ENCODE measurements around the gene SORT1. TPM values are rescaled to one million over a fixed set of nuclear protein-coding genes. Genes with fewer than 3 reads are reported as not detected.

Gene SORT1
- total and polyA plus RNA-seq, 2 of the 4 experiments (the other 2 are of a cell fraction) = 15.8 to 16.7 TPM

- peak overlapping the region; percentile 10 for H3K18ac ChIP-seq (ENCODE audit: low read depth, low read length)
- peak overlapping the region; percentile 87 for H2AK5ac ChIP-seq (ENCODE audit: low read depth, low read length)
- WGBS, 2 experiments (ENCODE audit: extremely low coverage in 2 of 2, insufficient read length in 1 of 2) = 4% methylated on average over 5 of the region's 32 CpGs; no CpG with 5 or more reads in 1 of the 2 experiments
- TF ChIP-seq SMC3 (IDR thresholded peaks at IDR 0.05; ENCODE audit: low read depth, low read length) = no peak
- no peak for TF ChIP-seq CTCF (conservative IDR thresholded peaks at IDR 0.05; ENCODE audit: low read depth, low read length)
- no peak for TF ChIP-seq RFX5 (IDR thresholded peaks at IDR 0.05; ENCODE audit: low read depth, low read length)
- H3K4me3 ChIP-seq (ENCODE audit: insufficient read depth, low read depth, low read length) = peak overlapping the region; percentile 70
- TSS peak; percentile 74 for BruUV-seq (replicated peaks)
- DNase-seq (peak; percentile 53), ATAC-seq (ENCODE audit: low read depth) (peak; percentile 49)
- peak overlapping the region; percentile 72 for H3K9ac ChIP-seq (ENCODE audit: low read depth, low read length)
- peak overlapping the region; percentile 44; the same call in 1 of the 2 replicates for H2BK120ac ChIP-seq (ENCODE audit: low read depth, low read length)
- dilution Hi-C loops (cut with HindIII; ENCODE audit: low sequenced_read_pairs, unreplicated experiment) (no loop called here), in situ Hi-C loops (cut with MboI; ENCODE audit: low sequenced_read_pairs) (no loop called here), intact Hi-C loops (cut with micrococcal nuclease) (loop anchor here (1.0 to 2.0 kb wide), 2 partner anchors 58 to 107 kb away; partner anchors contain the start of gene ATXN7L2)
- peak overlapping the region; percentile 72 for H3K27ac ChIP-seq (ENCODE audit: insufficient read depth, low read length)
- peak overlapping the region; percentile 92 for H3K4me2 ChIP-seq (ENCODE audit: low read depth, low read length)
- H3K9me1 ChIP-seq (ENCODE audit: insufficient read depth, low read length) = peaks cover 3% of the 10 kb centered on the region; the same call in 1 of the 2 replicates
- ChIA-PET CTCF (interaction anchor here (0.6 to 1.7 kb wide), 5 partner anchors 26 to 865 kb away, joined by 3 to 7 read pairs (median 4); partner anchors contain the start of gene EEIG2), POLR2A (ENCODE audit: unreplicated experiment) (no interaction called here)
- peaks cover 28% of the 10 kb centered on the region for H4K20me1 ChIP-seq (ENCODE audit: insufficient read depth, low read length)
- H3K4me1 ChIP-seq (ENCODE audit: control insufficient read depth, insufficient read depth, low read length) = peaks cover 7% of the 10 kb centered on the region
- H4K91ac ChIP-seq (ENCODE audit: insufficient read depth, low read depth, low read length) = peak overlapping the region; percentile 64
- H3K9me3 ChIP-seq (ENCODE audit: control insufficient read depth, insufficient read depth, low read length) = no peaks in the 10 kb centered on the region
- peak overlapping the region; percentile 20 for H4K5ac ChIP-seq (ENCODE audit: low read depth, low read length)
- H2BK15ac ChIP-seq (ENCODE audit: low read depth, low read length) = no peak overlapping the region; the same call in 2 of the 3 replicates
- H3K23ac ChIP-seq (ENCODE audit: low read depth, low read length) = peak overlapping the region; percentile 51; the same call in 1 of the 2 replicates
- H3K14ac ChIP-seq (replicated peaks; ENCODE audit: low read depth, low read length) = peak overlapping the region; percentile 80
- no peak overlapping the region for H2BK20ac ChIP-seq (ENCODE audit: low read depth, low read length)
- H2BK5ac ChIP-seq (ENCODE audit: low read depth, low read length, poor library complexity, severe bottlenecking) = peak overlapping the region; percentile 69
- peak overlapping the region; percentile 2 to 79; a peak in 2 of 4 replicates for H4K8ac ChIP-seq (ENCODE audit: low read depth in 2 of 2, low read length in 2 of 2)
- peak overlapping the region; percentile 76 for H3K56ac ChIP-seq (ENCODE audit: extremely low read depth, insufficient read depth, low read length)
- peak overlapping the region; percentile 93 for H2AK9ac ChIP-seq (replicated peaks; ENCODE audit: low read depth, low read length, poor library complexity)
- peak overlapping the region; percentile 81 for H3K4ac ChIP-seq (ENCODE audit: low read depth, low read length)
- no peaks in the 10 kb centered on the region for H3K27me3 ChIP-seq (ENCODE audit: control insufficient read depth, insufficient read depth, low read length)
- peaks cover 5% of the 10 kb centered on the region for H3K36me3 ChIP-seq (ENCODE audit: control insufficient read depth, insufficient read depth, low read length)
- peaks cover 18 to 54% of the 10 kb centered on the region in 2 experiments for H3K79me1 ChIP-seq (ENCODE audit: low read depth in 1 of 2, low read length in 2 of 2)
- peak overlapping the region; percentile 96 for H2AFZ ChIP-seq (replicated peaks; ENCODE audit: low read length, poor library complexity)
These were observed 27.9 kb upstream of the SORT1 start for GRCh38 chr1:109425391-109426280.
